Measurements from ENCODE around the gene XRN2.

DNA sequence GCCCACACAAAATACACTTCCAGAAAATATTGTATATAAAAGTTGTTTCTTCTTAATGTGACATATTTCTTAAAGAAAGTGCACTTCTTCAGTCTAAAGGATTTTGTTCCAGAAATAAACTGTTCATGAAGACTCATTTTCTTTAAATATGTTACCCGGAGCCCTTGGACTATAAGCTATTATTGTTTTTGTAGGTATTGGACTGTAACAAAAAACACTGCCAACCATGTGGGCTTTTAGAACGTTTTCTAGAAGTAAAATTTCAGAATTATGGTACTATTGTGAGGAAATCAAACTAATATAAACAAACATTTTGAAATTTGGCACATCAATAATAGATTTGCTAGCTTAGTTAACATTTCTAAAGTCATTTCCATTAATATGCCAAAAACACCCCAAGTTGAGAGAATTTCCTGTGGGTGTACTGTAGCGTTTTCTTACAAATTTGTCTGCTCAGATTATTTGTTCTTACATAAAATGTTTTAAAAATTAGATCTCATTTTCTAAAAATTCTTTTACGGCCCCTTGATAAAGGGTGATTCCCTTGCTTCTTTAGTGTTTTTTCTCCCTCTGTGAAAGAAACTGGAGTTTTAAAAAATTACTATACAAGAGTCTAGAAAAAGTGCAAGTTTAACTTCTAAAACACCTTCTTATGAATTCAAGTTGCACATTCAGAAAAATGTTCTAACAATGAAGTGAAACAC, 90.8 kb downstream of the XRN2 start:
- TF ChIP-seq SIN3A (IDR thresholded peaks at IDR 0.05; ENCODE audit: borderline replicate concordance, insufficient read depth, low read length) (no peak), TAF1 (IDR thresholded peaks at IDR 0.05; ENCODE audit: borderline replicate concordance, insufficient read depth, low read length) (no peak), POLR2AphosphoS5 (IDR thresholded peaks at IDR 0.05; ENCODE audit: low read depth, low read length) (no peak)

Data from PFSK-1 (cell line).